IPS-18c (cell line): ENCODE data around the gene STMN1.

Experiments
- H3K4me3 ChIP-seq: 2 replicates; pipeline ENCODE4 v1.7.0; 2013; ENCODE audit warnings: low read depth, mild to moderate bottlenecking, low read length, moderate library complexity; ENCODE audit not compliant: insufficient read depth
- H3K9me3 ChIP-seq: one replicate; pipeline ENCODE4 v1.6.1; 2013; ENCODE audit warnings: mild to moderate bottlenecking, low read length, moderate library complexity; ENCODE audit not compliant: control insufficient read depth, insufficient read depth

The STMN1 gene

DNA sequence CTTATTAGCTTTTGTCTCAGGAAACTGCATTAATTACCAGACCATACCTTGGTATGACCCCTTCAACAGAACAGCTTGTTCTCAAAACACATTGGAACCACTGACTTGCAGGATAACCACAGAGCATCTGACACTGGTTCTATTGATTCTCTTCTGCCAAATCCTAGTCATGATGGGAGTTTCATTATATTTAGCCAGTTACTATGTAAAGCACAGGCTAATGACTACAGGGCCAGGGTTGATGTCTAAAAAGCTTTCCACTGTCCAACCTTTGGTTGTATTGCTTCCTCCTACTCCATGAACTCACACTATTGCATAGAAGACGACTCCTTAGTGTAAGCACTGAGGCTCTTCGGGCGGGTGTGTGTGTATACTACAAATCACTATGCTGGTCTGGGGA is 3.8 kb downstream of the STMN1 start:
- Histone ChIP-seq H3K9me3 (peaks cover 4% of the 10 kb centered on the region), H3K4me3 (no peak overlapping the region)

- H3K4me3 ChIP-seq = no peak overlapping the region
- no peaks in the 10 kb centered on the region for H3K9me3 ChIP-seq
Observed at GRCh38 chr1:25900219-25900618, 6.0 kb downstream of the STMN1 start.

- Histone ChIP-seq H3K4me3 (no peak overlapping the region), H3K9me3 (no peaks in the 10 kb centered on the region)
Observed at GRCh38 chr1:25899792-25900191, 6.4 kb downstream of the STMN1 start.

GRCh38 chr1:25898223-25899015 is 7.8 kb downstream of the STMN1 start:
- no peak overlapping the region for H3K4me3 ChIP-seq
- H3K9me3 ChIP-seq = no peaks in the 10 kb centered on the region

- Histone ChIP-seq H3K9me3 (no peaks in the 10 kb centered on the region), H3K4me3 (no peak overlapping the region)
Observed at GRCh38 chr1:25897754-25898153, 8.5 kb downstream of the STMN1 start.

- H3K9me3 ChIP-seq = peaks cover 2% of the 10 kb centered on the region
- no peak overlapping the region for H3K4me3 ChIP-seq
Observed at GRCh38 chr1:25896266-25896665, 10.0 kb downstream of the STMN1 start.

GRCh38 chr1:25895365-25895990 is 10.7 kb downstream of the STMN1 start:
- no peak overlapping the region for H3K4me3 ChIP-seq
- peaks cover 2% of the 10 kb centered on the region for H3K9me3 ChIP-seq

DNA sequence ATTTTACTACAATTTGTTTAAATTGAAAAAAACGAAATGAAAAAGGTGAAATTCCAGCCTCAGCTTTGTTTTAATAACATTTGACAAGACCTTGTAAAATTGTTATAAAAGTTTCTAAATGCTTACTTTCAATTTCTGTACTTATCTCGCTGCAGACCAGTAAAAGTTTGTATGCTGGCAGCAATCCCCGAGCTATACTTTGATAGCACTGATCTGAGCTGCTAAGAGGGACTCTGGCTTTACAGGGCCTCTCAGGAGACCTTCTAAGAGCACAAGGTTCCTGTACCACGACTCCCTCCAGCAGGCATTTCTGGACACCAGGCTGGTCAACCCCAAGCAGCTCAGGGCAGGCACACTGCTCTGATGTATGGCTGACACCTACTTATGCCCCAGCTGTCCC is 13.1 kb downstream of the STMN1 start:
- peaks cover 2% of the 10 kb centered on the region for H3K9me3 ChIP-seq
- H3K4me3 ChIP-seq = no peak overlapping the region

DNA sequence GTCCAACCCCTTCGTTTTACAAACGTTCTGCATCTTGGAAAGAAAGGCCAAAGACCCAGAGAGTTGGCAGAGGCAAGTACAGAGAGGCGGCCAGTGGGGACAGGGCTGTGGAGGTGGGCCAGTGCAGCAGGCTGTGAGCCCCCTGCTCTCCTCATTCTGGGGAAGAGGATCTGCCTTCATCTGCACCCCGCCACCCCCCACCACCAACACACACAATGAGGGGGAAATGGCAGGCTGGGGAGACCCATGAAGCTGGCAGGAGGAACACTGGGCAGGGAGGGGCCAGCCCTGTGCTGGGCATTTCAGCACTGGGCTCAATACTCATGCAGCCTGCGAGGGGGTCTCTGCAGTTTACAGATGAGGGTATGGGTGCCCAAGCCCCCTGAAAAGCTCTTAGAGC is 14.6 kb downstream of the STMN1 start:
- no peak overlapping the region for H3K4me3 ChIP-seq
- peaks cover 2% of the 10 kb centered on the region for H3K9me3 ChIP-seq

DNA sequence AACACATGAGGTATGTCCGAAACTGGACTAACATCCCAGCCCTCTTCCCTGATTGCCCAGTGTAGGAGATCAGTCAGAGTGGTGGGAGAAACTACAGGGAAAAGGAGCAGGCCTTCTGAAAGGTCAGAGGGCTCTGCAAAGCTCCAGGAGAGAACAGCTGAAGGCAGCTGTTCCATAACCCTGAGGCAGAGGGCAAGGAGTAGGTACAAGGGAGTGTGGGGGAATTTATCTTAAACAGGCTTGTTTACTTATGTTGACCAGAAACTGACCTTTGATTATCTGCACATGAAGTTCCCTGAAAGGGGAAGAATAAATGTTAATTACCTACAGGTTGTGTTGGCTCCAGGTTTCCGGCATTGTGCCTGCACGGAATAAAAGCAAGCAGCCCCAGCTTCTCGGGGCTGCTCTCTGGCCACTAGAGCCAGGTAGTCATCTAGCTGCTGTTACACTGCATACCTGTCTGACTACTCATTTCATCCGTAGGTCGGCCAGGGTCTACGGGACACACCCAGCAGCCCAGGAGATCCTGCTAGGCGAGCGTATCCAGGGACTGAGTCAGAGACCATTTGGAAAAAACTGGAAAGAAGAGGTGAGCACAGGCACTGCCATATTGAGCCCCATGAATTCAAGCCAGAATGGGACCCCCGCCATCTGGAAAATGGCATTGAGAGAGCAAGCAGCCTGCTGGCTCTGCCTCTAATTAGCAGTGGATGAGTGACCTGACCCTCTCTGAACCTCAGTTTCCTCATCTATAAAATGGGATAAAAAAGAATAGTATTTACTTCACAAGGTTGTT is 15.8 kb downstream of the STMN1 start:
- Histone ChIP-seq H3K4me3 (no peak overlapping the region), H3K9me3 (peaks cover 4% of the 10 kb centered on the region)

DNA sequence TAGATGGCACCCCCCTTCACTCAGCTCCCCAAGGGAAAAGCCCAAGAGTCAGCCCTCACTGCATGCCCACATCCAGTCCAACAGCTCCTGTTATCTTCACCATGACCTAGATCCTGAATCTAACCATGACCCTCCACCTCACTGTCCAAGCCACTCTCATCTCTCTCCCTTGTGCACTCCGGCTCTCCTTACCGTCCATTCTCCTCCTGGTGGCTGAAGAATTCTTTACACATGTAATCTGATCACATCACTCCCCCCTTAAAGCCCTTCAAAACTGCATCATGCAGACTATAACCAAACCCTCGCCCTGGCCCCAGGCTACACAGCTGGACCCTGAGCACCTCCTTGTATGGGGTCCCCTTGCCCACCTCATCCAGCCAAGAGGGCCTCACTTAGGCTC is 16.7 kb downstream of the STMN1 start:
- peaks cover 4% of the 10 kb centered on the region for H3K9me3 ChIP-seq
- no peak overlapping the region for H3K4me3 ChIP-seq

DNA sequence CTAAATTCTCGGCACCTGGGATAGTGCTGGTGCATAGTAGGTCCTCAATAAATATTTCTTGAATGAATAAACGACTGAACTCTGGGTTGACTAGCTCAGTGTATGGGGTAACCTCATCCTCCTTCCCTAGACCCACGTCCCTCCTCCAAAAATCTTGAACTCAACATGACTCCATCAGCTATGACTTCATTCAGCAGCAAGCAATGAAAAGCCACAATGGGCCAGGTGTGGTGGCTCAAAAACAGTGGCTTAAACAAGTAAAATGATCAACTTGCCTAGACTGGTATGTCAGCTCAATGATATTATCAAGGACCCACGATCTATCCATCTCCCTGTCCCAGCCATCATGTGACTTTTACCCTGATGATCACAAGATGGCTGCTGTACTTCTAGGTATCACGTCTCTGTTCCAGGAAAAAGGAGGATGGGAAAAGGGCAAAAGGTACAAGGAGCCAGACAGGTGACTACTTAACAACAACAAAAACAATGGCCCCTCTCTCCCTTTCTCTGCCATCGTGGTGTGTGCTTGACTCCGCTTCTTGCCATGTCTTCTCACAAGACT is 17.7 kb downstream of the STMN1 start:
- no peak overlapping the region for H3K4me3 ChIP-seq
- H3K9me3 ChIP-seq = peaks cover 4% of the 10 kb centered on the region

DNA sequence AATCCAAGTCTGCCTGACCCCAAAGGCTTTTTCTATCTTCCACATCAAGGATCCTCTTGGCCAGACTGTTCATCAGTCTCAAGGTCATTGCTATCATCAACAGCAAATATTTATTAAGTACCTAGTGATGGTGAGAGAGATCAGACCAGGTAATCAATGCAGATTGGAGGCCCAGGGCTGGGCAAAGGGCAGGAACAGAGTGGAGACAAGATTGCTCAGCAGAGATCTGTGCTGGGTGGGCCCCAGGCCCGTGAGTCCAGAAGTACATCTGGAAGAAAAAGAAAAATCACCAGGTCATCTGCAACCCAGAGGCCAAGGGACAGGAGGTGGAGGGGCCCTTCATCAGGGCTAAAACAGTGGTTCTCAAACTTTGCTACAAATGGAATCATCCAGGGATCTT is 20.6 kb downstream of the STMN1 start:
- Histone ChIP-seq H3K9me3 (peaks cover 2% of the 10 kb centered on the region), H3K4me3 (no peak overlapping the region)

DNA sequence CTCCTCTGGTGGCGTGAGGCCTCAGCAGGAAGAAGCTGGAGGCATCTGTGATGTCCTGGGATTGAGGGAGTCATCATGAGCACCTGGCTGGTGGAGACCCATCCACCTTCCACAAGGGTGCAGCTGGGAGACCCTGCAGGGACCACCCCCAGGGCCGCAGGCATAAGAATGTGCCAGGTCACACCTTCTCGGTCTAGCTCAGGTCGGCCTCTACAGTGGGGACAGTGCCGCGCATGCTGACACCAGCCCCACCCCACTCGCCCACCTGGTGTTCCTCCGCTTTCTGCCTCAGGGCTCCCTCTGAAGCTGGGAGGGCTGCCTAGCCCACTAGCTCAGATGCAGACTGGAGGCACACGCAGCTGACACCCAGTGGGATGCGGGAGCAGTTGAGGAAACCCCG is 25.0 kb downstream of the STMN1 start:
- Histone ChIP-seq H3K9me3 (peaks cover 2% of the 10 kb centered on the region), H3K4me3 (no peak overlapping the region)

- no peaks in the 10 kb centered on the region for H3K9me3 ChIP-seq
Observed at GRCh38 chr1:25880518-25880917, 25.7 kb downstream of the STMN1 start.

GRCh38 chr1:25879675-25880074 is 26.5 kb downstream of the STMN1 start:
- peaks cover 2% of the 10 kb centered on the region for H3K9me3 ChIP-seq
- no peak overlapping the region for H3K4me3 ChIP-seq

More at GRCh38 chr1:25880518-25880917, 25.7 kb downstream of the STMN1 start:
- no peak overlapping the region for H3K4me3 ChIP-seq

GRCh38 chr1:25878690-25879089 is 27.5 kb downstream of the STMN1 start:
- Histone ChIP-seq H3K9me3 (peaks cover 2% of the 10 kb centered on the region), H3K4me3 (no peak overlapping the region)

- Histone ChIP-seq H3K4me3 (no peak overlapping the region), H3K9me3 (peaks cover 2% of the 10 kb centered on the region)
Observed at GRCh38 chr1:25877155-25877554, 29.1 kb downstream of the STMN1 start.
